GM12891 (cell line): ENCODE results near the gene ADGRD2.

Source experiments
- PAX5 ChIP-seq: IDR thresholded peaks from 2 replicates; pipeline ENCODE4 v1.6.1; 2011; ENCODE audit warnings: low read length, moderate library complexity, mild to moderate bottlenecking; ENCODE audit not compliant: insufficient read depth, severe bottlenecking
- POLR2A ChIP-seq: IDR thresholded peaks from 2 replicates; pipeline ENCODE4 v1.6.1; 2011; ENCODE audit warnings: low read depth, low read length, control low read depth
- POLR2AphosphoS5 ChIP-seq: IDR thresholded peaks from 2 replicates; pipeline ENCODE4 v1.6.1; 2011; ENCODE audit warnings: low read depth, low read length, control low read depth
- POU2F2 ChIP-seq: IDR thresholded peaks from 2 replicates; pipeline ENCODE4 v1.6.1; 2011; ENCODE audit warnings: low read depth, mild to moderate bottlenecking, control low read depth, low read length, moderate library complexity
- SPI1 ChIP-seq: IDR thresholded peaks from 2 replicates; pipeline ENCODE4 v1.6.1; 2011; ENCODE audit warnings: low read depth, low read length, control low read depth
- TAF1 ChIP-seq: IDR thresholded peaks from 2 replicates; pipeline ENCODE4 v1.6.1; 2011; ENCODE audit warnings: low read depth, low read length, control low read depth

DNA sequence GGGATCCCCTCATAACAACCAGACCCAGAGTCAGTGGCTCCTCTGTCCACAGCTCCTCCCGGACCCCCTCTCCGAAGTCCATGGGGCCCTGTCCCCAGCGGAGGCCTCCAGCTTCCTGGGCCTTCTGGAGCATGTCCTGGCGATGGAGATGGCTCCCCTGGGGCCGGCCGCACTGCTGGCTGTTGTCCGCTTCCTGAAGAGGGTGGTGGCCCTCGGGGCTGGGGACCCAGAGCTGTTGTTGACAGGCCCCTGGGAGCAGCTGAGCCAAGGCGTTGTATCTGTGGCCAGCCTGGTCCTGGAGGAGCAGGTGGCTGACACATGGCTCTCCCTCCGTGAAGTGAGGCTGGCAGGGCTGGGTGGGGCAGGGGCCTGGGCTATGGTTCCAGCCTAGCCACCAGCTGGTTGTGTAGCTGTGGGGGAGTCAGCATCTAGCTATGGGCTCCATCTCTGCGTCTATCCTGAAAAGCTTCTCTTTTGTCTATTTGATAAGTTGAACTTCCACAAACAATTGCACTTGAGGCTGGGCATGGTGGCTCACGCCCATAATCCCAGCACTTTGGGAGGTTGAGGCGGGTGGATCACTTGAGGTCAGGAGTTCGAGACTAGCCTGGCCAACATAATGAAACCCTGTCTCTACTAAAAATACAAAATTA, 4.7 kb downstream of the ADGRD2 start:
- no peak for TF ChIP-seq POLR2A
- no peak for TF ChIP-seq POLR2AphosphoS5
- no peak for TF ChIP-seq TAF1
- TF ChIP-seq PAX5 = no peak
- TF ChIP-seq SPI1 = no peak
- no peak for TF ChIP-seq POU2F2
